GM12865 (cell line): ENCODE results near the gene RAB31.

ENCODE experiments used
- DNase-seq: peaks from one replicate; pipeline ENCODE4 v3.0.0; 2010; ENCODE audit warnings: low read depth
- H3K4me3 ChIP-seq: 2 replicates; pipeline ENCODE4 v1.5.1; 2011; ENCODE audit warnings: mild to moderate bottlenecking, low read depth, low read length, control low read depth
- TF ChIP-seq, protein P1 (sequence below): IDR thresholded peaks from 2 replicates; pipeline ENCODE4 v1.5.1; 2011; ENCODE audit warnings: low read length, control low read depth, low read depth, inconsistent platforms; ENCODE audit not compliant: insufficient read depth; ENCODE audit errors: missing control alignments

The RAB31 gene

DNA sequence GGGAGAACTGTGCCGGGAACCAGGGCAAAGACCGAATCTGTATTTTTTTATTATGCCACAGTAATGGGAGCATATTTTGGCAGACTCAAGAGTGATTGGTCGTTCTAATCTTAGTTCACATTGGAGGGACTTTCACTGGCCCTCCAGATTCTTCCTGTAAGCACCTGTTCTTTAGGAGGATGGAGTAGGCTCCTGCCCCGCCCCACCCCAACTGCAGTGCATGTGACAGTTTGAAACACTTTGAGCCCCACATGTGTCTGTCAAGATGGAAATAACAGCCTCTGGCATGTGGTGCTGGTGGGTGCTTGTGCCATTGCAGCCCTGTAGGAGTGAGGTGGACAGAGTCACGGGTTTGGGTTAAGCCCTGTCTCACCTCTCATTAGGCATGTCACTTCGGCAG lies 134.3 kb downstream of the RAB31 start:
- no peak for DNase-seq
- no peak overlapping the region for H3K4me3 ChIP-seq
- TF ChIP-seq, protein P1, sequence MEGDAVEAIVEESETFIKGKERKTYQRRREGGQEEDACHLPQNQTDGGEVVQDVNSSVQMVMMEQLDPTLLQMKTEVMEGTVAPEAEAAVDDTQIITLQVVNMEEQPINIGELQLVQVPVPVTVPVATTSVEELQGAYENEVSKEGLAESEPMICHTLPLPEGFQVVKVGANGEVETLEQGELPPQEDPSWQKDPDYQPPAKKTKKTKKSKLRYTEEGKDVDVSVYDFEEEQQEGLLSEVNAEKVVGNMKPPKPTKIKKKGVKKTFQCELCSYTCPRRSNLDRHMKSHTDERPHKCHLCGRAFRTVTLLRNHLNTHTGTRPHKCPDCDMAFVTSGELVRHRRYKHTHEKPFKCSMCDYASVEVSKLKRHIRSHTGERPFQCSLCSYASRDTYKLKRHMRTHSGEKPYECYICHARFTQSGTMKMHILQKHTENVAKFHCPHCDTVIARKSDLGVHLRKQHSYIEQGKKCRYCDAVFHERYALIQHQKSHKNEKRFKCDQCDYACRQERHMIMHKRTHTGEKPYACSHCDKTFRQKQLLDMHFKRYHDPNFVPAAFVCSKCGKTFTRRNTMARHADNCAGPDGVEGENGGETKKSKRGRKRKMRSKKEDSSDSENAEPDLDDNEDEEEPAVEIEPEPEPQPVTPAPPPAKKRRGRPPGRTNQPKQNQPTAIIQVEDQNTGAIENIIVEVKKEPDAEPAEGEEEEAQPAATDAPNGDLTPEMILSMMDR, result no peak

DNA sequence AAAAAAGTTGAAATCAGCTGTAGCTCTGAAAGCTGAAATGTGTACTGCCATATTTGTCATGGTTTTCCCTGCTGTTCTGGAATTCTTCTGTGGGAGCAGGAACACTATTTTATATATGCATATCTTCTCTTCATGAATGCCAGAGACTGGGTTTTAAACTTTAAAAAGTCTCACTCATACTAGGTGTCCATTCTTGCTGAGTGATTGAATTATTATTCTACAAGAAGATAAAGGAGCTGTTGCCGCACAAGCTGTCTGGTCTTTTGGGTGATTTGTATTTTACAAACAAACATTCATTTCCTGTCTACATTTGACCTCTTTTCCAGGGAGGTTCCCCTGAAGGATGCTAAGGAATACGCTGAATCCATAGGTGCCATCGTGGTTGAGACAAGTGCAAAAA lies 137.2 kb downstream of the RAB31 start:
- no peak overlapping the region for H3K4me3 ChIP-seq
- TF ChIP-seq, protein P1, result no peak
- DNase-seq, result no peak

DNA sequence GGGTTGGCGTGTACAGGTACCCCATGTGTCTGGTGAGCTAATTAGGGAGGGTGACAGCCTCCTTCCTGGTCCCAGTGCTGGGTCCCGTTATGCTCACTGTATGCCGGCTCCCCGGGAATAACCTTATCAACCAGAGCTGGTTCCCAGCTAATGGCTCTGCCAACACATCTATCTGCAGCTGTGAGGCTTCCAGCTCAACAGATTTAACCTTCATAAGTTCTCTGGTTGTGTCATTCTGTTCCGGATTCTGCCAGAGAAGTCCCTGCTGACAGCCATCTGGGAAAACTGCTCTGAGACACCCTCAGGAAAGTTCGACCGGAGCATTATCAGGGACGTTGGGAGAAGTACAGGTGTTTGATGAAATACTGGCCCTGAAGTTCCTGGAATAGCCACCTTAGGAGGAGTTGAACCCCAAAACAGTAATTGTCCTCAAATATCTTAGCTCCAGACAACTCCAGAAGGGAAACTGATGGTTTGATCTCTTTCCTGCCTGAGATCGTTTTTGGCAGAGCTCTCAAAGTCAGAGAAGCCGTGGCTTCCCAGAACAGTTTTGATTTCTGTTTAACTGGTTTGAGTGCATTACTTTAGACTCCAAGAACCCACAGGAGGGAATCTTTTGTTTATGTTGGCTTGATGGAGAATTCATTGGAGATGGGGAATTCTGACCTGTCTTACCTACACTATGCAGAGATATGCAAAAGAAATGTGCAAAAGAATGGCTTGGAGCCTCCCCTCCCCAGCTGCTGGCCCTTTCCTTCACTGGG lies 138.2 kb downstream of the RAB31 start:
- H3K4me3 ChIP-seq, result no peak overlapping the region
- no peak for DNase-seq
- TF ChIP-seq, protein P1, result no peak

DNA sequence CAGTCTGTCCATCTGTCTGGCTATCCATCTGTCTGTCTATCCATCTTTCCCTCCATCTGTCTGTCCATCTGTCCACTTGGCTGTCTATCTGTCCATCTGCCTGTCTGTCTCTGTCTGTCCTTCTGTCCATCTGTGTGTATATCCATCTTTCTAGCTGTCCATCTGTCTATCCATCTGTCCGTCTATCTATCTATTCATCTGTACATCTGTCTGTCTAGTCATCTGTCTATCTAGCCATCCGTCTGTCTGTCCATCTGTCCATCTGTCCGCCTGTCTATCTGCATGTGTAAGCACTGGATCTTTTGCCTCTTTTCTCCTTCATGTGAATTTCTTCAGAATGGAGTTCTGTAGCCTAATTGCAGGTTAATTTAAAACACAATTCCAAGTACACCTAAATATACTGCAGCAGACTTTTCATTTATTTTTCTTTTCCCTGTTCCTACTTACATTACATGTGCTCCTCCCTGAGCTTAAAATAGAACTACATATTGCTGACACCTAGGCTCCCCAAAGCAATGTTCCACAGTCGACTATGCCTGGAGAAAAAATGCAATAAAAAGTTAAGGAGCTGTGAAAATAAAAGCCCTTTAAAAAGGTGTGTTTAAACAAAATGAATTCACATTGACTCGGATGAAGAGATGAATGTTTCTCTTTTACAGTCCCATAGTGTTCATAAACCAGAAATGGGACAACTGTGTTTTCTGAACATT lies 140.2 kb downstream of the RAB31 start:
- no peak overlapping the region for H3K4me3 ChIP-seq
- TF ChIP-seq, protein P1, result no peak
- DNase-seq, result no peak

DNA sequence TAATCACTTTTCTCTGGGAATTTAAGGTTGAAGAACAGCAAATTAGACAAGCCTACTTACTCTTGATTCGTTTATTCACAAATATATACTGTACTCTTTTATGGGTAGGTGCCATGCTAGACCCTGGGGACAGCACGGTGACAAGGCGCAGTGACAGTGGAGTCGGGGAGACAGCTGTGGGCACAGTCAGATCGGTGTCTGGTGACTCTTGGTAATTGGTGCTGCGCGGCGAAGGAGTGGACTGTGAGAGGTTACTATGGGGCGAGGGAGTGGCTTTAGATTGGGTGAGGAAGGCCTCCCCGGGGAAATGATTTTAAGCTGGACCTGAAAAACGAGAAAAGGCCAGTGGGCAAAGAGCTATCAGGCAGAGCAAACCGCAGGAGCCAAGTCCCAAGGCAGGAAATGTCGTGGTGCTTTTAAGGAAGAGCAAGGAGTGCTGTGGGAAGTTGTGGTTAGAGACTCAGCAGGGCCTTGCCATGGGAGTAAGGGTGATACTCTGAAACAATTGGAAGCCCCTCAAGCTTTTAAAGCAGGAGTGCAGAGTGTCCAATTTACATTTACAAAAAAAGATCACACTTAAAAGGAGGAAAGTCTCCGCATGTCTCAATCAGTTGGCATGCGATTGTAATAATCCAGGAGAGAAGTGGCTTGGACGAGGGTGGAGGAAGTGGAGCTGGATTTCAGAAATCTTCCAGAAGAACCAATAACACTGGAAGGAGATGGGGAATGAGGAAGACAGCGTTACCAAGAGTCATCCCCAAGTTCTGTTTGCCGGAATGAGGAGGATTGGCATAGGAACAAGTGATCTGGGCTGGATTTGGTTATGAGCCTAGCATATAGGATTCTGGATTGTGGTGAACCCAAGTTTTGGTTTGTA lies 141.5 kb downstream of the RAB31 start:
- no peak for DNase-seq
- TF ChIP-seq, protein P1, result no peak
- H3K4me3 ChIP-seq, result no peak overlapping the region

DNA sequence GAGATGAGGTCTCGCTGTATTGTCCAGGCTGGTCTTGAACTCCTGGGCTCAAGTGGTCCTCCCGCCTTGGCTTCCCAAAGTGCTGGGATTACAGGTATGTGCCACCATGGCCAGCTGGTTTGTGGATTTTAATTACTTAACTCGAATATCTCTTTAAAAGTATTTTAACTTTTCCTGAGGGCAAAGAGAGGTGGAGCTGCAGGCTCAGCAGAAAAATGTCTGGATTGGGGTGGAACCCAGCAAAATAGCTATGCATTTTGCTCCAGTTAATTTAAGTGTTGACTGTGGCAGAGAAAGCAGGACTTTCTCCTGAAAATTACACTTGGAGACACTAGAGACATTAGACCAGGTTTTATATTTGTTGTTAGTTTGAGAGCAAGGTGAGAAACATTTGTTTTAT lies 142.2 kb downstream of the RAB31 start:
- H3K4me3 ChIP-seq, result no peak overlapping the region
- no peak for DNase-seq
- TF ChIP-seq, protein P1, result no peak
